Stimulated activated CD4-positive, alpha-beta T cell treated with anti-CD3 and anti-CD28 coated beads, Interleukin-4, amount 100 ng/mL, for 4 hours (primary cell): ENCODE measurements around the gene ATP8A2.

ENCODE experiments used
- DNase-seq, 2 experiments: peaks; one replicate each; pipeline ENCODE4 v3.0.0-alpha.2; 2020

ATP8A2 gene

GRCh38 chr13:25864936-25865335, 493.2 kb downstream of the ATP8A2 start:
- no peak for DNase-seq

- no peak for DNase-seq
Measured at GRCh38 chr13:25865391-25865790, 493.6 kb downstream of the ATP8A2 start.

GRCh38 chr13:25867038-25867437, 495.3 kb downstream of the ATP8A2 start:
- DNase-seq: no peak

- no peak for DNase-seq
Measured at GRCh38 chr13:25868490-25868889, 496.7 kb downstream of the ATP8A2 start.

- no peak for DNase-seq
Measured at GRCh38 chr13:25869941-25870340, 498.2 kb downstream of the ATP8A2 start.

GRCh38 chr13:25871389-25872125, 499.8 kb downstream of the ATP8A2 start:
- DNase-seq: no peak

GRCh38 chr13:25872481-25873241, 500.9 kb downstream of the ATP8A2 start:
- peak in 1 of 2 experiments; percentile 25 for DNase-seq

- no peak for DNase-seq
Measured at GRCh38 chr13:25873242-25873612, 501.5 kb downstream of the ATP8A2 start.

- no peak for DNase-seq
Measured at GRCh38 chr13:25874064-25874737, 502.4 kb downstream of the ATP8A2 start.

- DNase-seq: peak; percentile 37 to 51
Measured at GRCh38 chr13:25874907-25875306, 503.1 kb downstream of the ATP8A2 start.

GRCh38 chr13:25876247-25876646, 504.5 kb downstream of the ATP8A2 start:
- no peak for DNase-seq

GRCh38 chr13:25879466-25879865, 507.7 kb downstream of the ATP8A2 start:
- no peak for DNase-seq

- no peak for DNase-seq
Measured at GRCh38 chr13:25881136-25881926, 509.6 kb downstream of the ATP8A2 start.

GRCh38 chr13:25881971-25882451, 510.2 kb downstream of the ATP8A2 start:
- DNase-seq: no peak

GRCh38 chr13:25882466-25883357, 510.9 kb downstream of the ATP8A2 start:
- DNase-seq: no peak

- DNase-seq: no peak
Measured at GRCh38 chr13:25885418-25885817, 513.6 kb downstream of the ATP8A2 start.

GRCh38 chr13:25886438-25887214, 514.9 kb downstream of the ATP8A2 start:
- DNase-seq: no peak

- no peak for DNase-seq
Measured at GRCh38 chr13:25887962-25888655, 516.3 kb downstream of the ATP8A2 start.

- DNase-seq: no peak
Measured at GRCh38 chr13:25890671-25891212, 519.0 kb downstream of the ATP8A2 start.

- DNase-seq: no peak
Measured at GRCh38 chr13:25898991-25899390, 527.2 kb downstream of the ATP8A2 start.
